SK-N-SH treated with all-trans-retinoic acid at 6 μM for 48 hours (cell line): Measurements from ENCODE around the gene PDGFC.

Source experiments
- ATAC-seq: fragments of 200-7000 bp; cut with Tn5 transposase; 3 replicates; pipeline ENCODE4 v1.9.1; 2020; ENCODE audit warnings: mild to moderate bottlenecking, moderate library complexity
- ARNTL ChIP-seq: fragments of 450-650 bp; formaldehyde crosslinking; IDR thresholded peaks from 2 replicates; pipeline ENCODE4 v1.5.0; 2020; ENCODE audit warnings: low read depth, mild to moderate bottlenecking, moderate library complexity, borderline replicate concordance
- BACH2 ChIP-seq: fragments of 250-450 bp; sonication (Bioruptor Pico); IDR thresholded peaks from 2 replicates; pipeline ENCODE4 v1.9.0; 2021; ENCODE audit warnings: mild to moderate bottlenecking, borderline replicate concordance
- ESRRG ChIP-seq: fragments of 250-450 bp; sonication (Bioruptor Pico); IDR thresholded peaks from 2 replicates; pipeline ENCODE4 v1.6.1; 2021; ENCODE audit warnings: mild to moderate bottlenecking
- GLIS3 ChIP-seq: fragments of 250-450 bp; sonication (Bioruptor Pico); IDR thresholded peaks from 2 replicates; pipeline ENCODE4 v1.5.0; 2020; ENCODE audit warnings: mild to moderate bottlenecking, moderate library complexity
- ISL1 ChIP-seq: fragments of 250-450 bp; sonication (Bioruptor Pico); IDR thresholded peaks from 2 replicates; pipeline ENCODE4 v2.1.2; 2022; ENCODE audit warnings: mild to moderate bottlenecking, moderate library complexity
- OSR1 ChIP-seq: fragments of 250-450 bp; sonication (Bioruptor Pico); IDR thresholded peaks from 2 replicates; pipeline ENCODE4 v1.8.0; 2022; ENCODE audit warnings: moderate library complexity, mild to moderate bottlenecking, inconsistent platforms
- PPARA ChIP-seq: fragments of 250-450 bp; sonication (Bioruptor Pico); IDR thresholded peaks from 2 replicates; pipeline ENCODE4 v1.5.0; 2020; ENCODE audit warnings: mild to moderate bottlenecking, borderline replicate concordance
- RARB ChIP-seq: fragments of 250-450 bp; sonication (Bioruptor Pico); IDR thresholded peaks from 2 replicates; pipeline ENCODE4 v1.8.0; 2021; ENCODE audit warnings: mild to moderate bottlenecking, moderate library complexity
- SNAI2 ChIP-seq: fragments of 250-450 bp; sonication (Bioruptor Pico); IDR thresholded peaks from 2 replicates; pipeline ENCODE4 v1.5.0; 2020; ENCODE audit warnings: mild to moderate bottlenecking, moderate library complexity
- TCF4 ChIP-seq: fragments of 250-450 bp; sonication (Bioruptor Pico); IDR thresholded peaks from 2 replicates; pipeline ENCODE4 v1.8.0; 2021; ENCODE audit warnings: mild to moderate bottlenecking, moderate library complexity, borderline replicate concordance
- TOX ChIP-seq: fragments of 250-450 bp; sonication (Bioruptor Pico); IDR thresholded peaks from 2 replicates; pipeline ENCODE4 v1.8.0; 2021; ENCODE audit warnings: mild to moderate bottlenecking, moderate library complexity, borderline replicate concordance
- ZFP3 ChIP-seq: fragments of 250-450 bp; sonication (Bioruptor Pico); IDR thresholded peaks from 2 replicates; pipeline ENCODE4 v1.5.0; 2020; ENCODE audit warnings: mild to moderate bottlenecking, moderate library complexity
- ZFP30 ChIP-seq: fragments of 450-650 bp; formaldehyde crosslinking; IDR thresholded peaks from 2 replicates; pipeline ENCODE4 v1.5.0; 2022; ENCODE audit warnings: mild to moderate bottlenecking, moderate library complexity
- ZNF565 ChIP-seq: fragments of 450-650 bp; formaldehyde crosslinking; conservative IDR thresholded peaks from 2 replicates; pipeline ENCODE4 v1.5.0; 2020; ENCODE audit warnings: low read depth, mild to moderate bottlenecking, moderate library complexity
- ZNF70 ChIP-seq: fragments of 450-650 bp; formaldehyde crosslinking; IDR thresholded peaks from 2 replicates; pipeline ENCODE4 v1.5.0; 2020; ENCODE audit warnings: mild to moderate bottlenecking, moderate library complexity
- TF ChIP-seq, protein P1 (sequence below): fragments of 250-450 bp; sonication (Bioruptor Pico); IDR thresholded peaks from 2 replicates; pipeline ENCODE4 v1.5.1; 2020; ENCODE audit warnings: low read depth, mild to moderate bottlenecking, moderate library complexity
- TF ChIP-seq, protein P2 (sequence below): fragments of 250-450 bp; sonication (Bioruptor Pico); IDR thresholded peaks from 2 replicates; pipeline ENCODE4 v1.8.0; 2021; ENCODE audit warnings: low read depth, mild to moderate bottlenecking, moderate library complexity, borderline replicate concordance
- TF ChIP-seq, protein P3 (sequence below): fragments of 250-450 bp; sonication (Bioruptor Pico); IDR thresholded peaks from 2 replicates; pipeline ENCODE4 v1.5.1; 2021; ENCODE audit warnings: mild to moderate bottlenecking, moderate library complexity
- TF ChIP-seq, protein P4 (sequence below): fragments of 250-450 bp; sonication (Bioruptor Pico); IDR thresholded peaks from 2 replicates; pipeline ENCODE4 v1.5.0; 2020; ENCODE audit warnings: mild to moderate bottlenecking, moderate library complexity
- TF ChIP-seq, protein P5 (sequence below): fragments of 250-450 bp; sonication (Bioruptor Pico); IDR thresholded peaks from 2 replicates; pipeline ENCODE4 v1.8.0; 2020; ENCODE audit warnings: mild to moderate bottlenecking, moderate library complexity, borderline replicate concordance

Gene PDGFC

DNA sequence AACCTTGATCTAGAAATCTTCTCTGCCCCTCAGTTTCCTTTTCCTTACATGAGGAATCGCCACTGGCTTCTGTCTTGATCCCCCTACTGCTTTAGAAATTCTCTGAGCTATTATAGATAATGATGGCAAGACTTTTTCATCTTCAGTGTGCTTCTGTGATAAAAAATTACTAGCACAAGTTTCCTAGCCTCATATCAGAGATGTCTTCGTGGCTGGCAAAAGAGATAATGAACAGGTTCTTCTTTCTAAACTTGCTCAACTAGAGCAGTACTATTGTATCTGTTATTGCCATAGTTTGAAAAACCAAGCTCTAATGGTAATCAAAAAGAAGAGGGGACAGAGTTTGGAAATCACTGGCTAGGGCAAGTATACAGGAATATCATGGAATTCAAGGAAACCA is 4.1 kb upstream of the PDGFC start:
- no peak for ATAC-seq
- TF ChIP-seq SNAI2 (CRISPR knock-in tag) (no peak), OSR1 (no peak), BACH2 (CRISPR knock-in tag) (no peak), ZNF70 (no peak), ESRRG (no peak), ZFP3 (no peak), TOX (CRISPR knock-in tag) (no peak), ZNF565 (no peak), ISL1 (CRISPR knock-in tag) (no peak), ARNTL (CRISPR knock-in tag) (no peak)
- TF ChIP-seq, protein P1, sequence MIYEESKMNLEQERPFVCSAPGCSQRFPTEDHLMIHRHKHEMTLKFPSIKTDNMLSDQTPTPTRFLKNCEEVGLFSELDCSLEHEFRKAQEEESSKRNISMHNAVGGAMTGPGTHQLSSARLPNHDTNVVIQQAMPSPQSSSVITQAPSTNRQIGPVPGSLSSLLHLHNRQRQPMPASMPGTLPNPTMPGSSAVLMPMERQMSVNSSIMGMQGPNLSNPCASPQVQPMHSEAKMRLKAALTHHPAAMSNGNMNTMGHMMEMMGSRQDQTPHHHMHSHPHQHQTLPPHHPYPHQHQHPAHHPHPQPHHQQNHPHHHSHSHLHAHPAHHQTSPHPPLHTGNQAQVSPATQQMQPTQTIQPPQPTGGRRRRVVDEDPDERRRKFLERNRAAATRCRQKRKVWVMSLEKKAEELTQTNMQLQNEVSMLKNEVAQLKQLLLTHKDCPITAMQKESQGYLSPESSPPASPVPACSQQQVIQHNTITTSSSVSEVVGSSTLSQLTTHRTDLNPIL (CRISPR knock-in tag): no peak
- TF ChIP-seq, protein P2, sequence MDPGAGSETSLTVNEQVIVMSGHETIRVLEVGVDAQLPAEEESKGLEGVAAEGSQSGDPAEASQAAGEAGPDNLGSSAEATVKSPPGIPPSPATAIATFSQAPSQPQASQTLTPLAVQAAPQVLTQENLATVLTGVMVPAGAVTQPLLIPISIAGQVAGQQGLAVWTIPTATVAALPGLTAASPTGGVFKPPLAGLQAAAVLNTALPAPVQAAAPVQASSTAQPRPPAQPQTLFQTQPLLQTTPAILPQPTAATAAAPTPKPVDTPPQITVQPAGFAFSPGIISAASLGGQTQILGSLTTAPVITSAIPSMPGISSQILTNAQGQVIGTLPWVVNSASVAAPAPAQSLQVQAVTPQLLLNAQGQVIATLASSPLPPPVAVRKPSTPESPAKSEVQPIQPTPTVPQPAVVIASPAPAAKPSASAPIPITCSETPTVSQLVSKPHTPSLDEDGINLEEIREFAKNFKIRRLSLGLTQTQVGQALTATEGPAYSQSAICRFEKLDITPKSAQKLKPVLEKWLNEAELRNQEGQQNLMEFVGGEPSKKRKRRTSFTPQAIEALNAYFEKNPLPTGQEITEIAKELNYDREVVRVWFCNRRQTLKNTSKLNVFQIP (CRISPR knock-in tag): no peak
- TF ChIP-seq, protein P3, sequence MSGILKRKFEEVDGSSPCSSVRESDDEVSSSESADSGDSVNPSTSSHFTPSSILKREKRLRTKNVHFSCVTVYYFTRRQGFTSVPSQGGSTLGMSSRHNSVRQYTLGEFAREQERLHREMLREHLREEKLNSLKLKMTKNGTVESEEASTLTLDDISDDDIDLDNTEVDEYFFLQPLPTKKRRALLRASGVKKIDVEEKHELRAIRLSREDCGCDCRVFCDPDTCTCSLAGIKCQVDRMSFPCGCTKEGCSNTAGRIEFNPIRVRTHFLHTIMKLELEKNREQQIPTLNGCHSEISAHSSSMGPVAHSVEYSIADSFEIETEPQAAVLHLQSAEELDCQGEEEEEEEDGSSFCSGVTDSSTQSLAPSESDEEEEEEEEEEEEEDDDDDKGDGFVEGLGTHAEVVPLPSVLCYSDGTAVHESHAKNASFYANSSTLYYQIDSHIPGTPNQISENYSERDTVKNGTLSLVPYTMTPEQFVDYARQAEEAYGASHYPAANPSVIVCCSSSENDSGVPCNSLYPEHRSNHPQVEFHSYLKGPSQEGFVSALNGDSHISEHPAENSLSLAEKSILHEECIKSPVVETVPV (CRISPR knock-in tag): no peak

DNA sequence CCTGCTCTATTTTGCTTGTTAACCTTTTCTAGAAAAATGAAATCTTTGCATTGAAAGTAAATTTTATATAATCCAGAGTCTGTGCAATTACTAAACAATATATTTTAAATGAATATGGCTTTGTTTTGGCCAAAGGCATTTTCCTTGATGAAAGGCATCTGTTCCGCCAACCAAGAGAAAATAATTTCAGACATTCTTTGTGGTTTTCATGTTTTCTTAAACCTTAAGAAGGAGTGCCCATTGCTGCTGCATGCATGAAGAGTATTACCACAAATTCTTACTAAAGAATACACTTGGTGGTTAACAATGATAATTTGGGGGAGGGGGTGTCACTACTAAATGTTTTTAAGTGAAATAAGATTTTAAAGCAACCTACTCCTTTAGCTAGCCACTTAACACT is 2.7 kb upstream of the PDGFC start:
- TF ChIP-seq GLIS3 (CRISPR knock-in tag): no peak
- TF ChIP-seq ZNF565: no peak
- TF ChIP-seq ZFP30: no peak
- TF ChIP-seq, protein P1 (CRISPR knock-in tag): no peak
- TF ChIP-seq RARB (CRISPR knock-in tag): no peak
- no peak for TF ChIP-seq ZNF70
- TF ChIP-seq ZFP3: no peak
- TF ChIP-seq PPARA: no peak
- TF ChIP-seq, protein P3 (CRISPR knock-in tag): no peak
- TF ChIP-seq, protein P4, sequence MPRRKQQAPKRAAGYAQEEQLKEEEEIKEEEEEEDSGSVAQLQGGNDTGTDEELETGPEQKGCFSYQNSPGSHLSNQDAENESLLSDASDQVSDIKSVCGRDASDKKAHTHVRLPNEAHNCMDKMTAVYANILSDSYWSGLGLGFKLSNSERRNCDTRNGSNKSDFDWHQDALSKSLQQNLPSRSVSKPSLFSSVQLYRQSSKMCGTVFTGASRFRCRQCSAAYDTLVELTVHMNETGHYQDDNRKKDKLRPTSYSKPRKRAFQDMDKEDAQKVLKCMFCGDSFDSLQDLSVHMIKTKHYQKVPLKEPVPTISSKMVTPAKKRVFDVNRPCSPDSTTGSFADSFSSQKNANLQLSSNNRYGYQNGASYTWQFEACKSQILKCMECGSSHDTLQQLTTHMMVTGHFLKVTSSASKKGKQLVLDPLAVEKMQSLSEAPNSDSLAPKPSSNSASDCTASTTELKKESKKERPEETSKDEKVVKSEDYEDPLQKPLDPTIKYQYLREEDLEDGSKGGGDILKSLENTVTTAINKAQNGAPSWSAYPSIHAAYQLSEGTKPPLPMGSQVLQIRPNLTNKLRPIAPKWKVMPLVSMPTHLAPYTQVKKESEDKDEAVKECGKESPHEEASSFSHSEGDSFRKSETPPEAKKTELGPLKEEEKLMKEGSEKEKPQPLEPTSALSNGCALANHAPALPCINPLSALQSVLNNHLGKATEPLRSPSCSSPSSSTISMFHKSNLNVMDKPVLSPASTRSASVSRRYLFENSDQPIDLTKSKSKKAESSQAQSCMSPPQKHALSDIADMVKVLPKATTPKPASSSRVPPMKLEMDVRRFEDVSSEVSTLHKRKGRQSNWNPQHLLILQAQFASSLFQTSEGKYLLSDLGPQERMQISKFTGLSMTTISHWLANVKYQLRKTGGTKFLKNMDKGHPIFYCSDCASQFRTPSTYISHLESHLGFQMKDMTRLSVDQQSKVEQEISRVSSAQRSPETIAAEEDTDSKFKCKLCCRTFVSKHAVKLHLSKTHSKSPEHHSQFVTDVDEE (CRISPR knock-in tag): no peak
- TF ChIP-seq ESRRG: no peak
- TF ChIP-seq, protein P2 (CRISPR knock-in tag): no peak
- no peak for TF ChIP-seq TCF4
- no peak for TF ChIP-seq BACH2 (CRISPR knock-in tag)
- no peak for TF ChIP-seq TOX (CRISPR knock-in tag)
- TF ChIP-seq, protein P5, sequence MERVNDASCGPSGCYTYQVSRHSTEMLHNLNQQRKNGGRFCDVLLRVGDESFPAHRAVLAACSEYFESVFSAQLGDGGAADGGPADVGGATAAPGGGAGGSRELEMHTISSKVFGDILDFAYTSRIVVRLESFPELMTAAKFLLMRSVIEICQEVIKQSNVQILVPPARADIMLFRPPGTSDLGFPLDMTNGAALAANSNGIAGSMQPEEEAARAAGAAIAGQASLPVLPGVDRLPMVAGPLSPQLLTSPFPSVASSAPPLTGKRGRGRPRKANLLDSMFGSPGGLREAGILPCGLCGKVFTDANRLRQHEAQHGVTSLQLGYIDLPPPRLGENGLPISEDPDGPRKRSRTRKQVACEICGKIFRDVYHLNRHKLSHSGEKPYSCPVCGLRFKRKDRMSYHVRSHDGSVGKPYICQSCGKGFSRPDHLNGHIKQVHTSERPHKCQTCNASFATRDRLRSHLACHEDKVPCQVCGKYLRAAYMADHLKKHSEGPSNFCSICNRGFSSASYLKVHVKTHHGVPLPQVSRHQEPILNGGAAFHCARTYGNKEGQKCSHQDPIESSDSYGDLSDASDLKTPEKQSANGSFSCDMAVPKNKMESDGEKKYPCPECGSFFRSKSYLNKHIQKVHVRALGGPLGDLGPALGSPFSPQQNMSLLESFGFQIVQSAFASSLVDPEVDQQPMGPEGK (CRISPR knock-in tag): no peak

More for the DNA sequence above, 2.7 kb upstream of the PDGFC start:
- no peak for ATAC-seq
